ENCODE results near the gene COX6A2. TPM values are rescaled to one million over a fixed set of nuclear protein-coding genes. Genes with fewer than 3 reads are reported as not detected.

COX6A2 gene
- total RNA-seq (40.7 and 69.7 TPM in 2 replicates), polyA plus RNA-seq (166 and 187 TPM in 2 replicates)

GRCh38 chr16:31428279-31428597 is at the start of gene COX6A2:
COX6A2 (minus strand) TSS chr16:31428360; CDS start chr16:31428325, 35 bp downstream.
- Histone ChIP-seq H3K9me3 (ENCODE audit: low read depth) (no peaks in the 10 kb centered on the region), H3K4me3 (no peak within 1 kb of the TSS), H3K4me1 (ENCODE audit: low read depth) (peaks cover 27% of the 10 kb centered on the region), H3K27me3 (no peaks in the 10 kb centered on the region), H3K36me3 (no peaks in the 10 kb centered on the region), H3K27ac (peak within 1 kb of the TSS; percentile 52)
- no peak for TF ChIP-seq CTCF (IDR thresholded peaks at IDR 0.05; ENCODE audit: low read depth, low read length)
- peak in 1 of 2 donors; percentile 43 for DNase-seq (ENCODE audit: low read depth in 1 of 2, low spot score in 1 of 2)

- peaks cover 35% of the 10 kb centered on the region for H3K27me3 ChIP-seq
These were observed 49.4 kb upstream of the COX6A2 start for GRCh38 chr16:31477220-31478216.

GRCh38 chr16:31476303-31477219 is 48.4 kb upstream of the COX6A2 start:
- Histone ChIP-seq H3K4me3 (peak overlapping the region; percentile 24), H3K9me3 (ENCODE audit: low read depth) (no peaks in the 10 kb centered on the region), H3K27ac (peak overlapping the region; percentile 73), H3K36me3 (peaks cover 8% of the 10 kb centered on the region), H3K4me1 (ENCODE audit: low read depth) (peaks cover 9% of the 10 kb centered on the region), H3K27me3 (peaks cover 28% of the 10 kb centered on the region)
- no peak for TF ChIP-seq CTCF (IDR thresholded peaks at IDR 0.05; ENCODE audit: low read depth, low read length)
- DNase-seq (ENCODE audit: low read depth in 1 of 2, low spot score in 1 of 2), result peak in 1 of 2 donors; percentile 73

More at GRCh38 chr16:31477220-31478216, 49.4 kb upstream of the COX6A2 start:
- Histone ChIP-seq H3K9me3 (ENCODE audit: low read depth) (no peaks in the 10 kb centered on the region), H3K4me1 (ENCODE audit: low read depth) (peaks cover 9% of the 10 kb centered on the region), H3K27ac (peak overlapping the region; percentile 73), H3K36me3 (peaks cover 8% of the 10 kb centered on the region), H3K4me3 (peak overlapping the region; percentile 24)
- peak in 1 of 2 donors; percentile 85 for DNase-seq (ENCODE audit: low read depth in 1 of 2, low spot score in 1 of 2)
- TF ChIP-seq CTCF (IDR thresholded peaks at IDR 0.05; ENCODE audit: low read depth, low read length), result no peak

- H3K4me1 ChIP-seq (ENCODE audit: low read depth), result peaks cover 14% of the 10 kb centered on the region
- DNase-seq (ENCODE audit: low read depth in 1 of 2, low spot score in 1 of 2), result no peak
- H3K9me3 ChIP-seq (ENCODE audit: low read depth), result no peaks in the 10 kb centered on the region
- H3K27ac ChIP-seq, result no peak overlapping the region
- no peak for TF ChIP-seq CTCF (IDR thresholded peaks at IDR 0.05; ENCODE audit: low read depth, low read length)
- H3K4me3 ChIP-seq, result no peak overlapping the region
- H3K27me3 ChIP-seq, result peaks cover 24% of the 10 kb centered on the region
- H3K36me3 ChIP-seq, result peaks cover 8% of the 10 kb centered on the region
These were observed 47.8 kb upstream of the COX6A2 start for GRCh38 chr16:31475946-31476302.

Measured in cardiac muscle cell (in vitro differentiated cells and primary cell).